D721Med (cell line): Measurements from ENCODE around the gene ACSM6.
"Not testable (repeated sequence)": the region's sequence is repeated elsewhere in the genome, so short reads cannot be mapped to it uniquely, and the experiment has no call there.

Source experiments
- DNase-seq: peaks from one replicate; pipeline ENCODE4 v3.0.0; 2011; ENCODE audit warnings: low spot score; ENCODE audit not compliant: insufficient read length
- FAIRE-seq: peaks from 2 replicates; lab custom pipeline; 2011; peaks lifted over from hg19 to GRCh38; lab: Jason Lieb, UNC
- TF ChIP-seq, protein P1 (sequence below): IDR thresholded peaks from 2 replicates; pipeline ENCODE4 v1.5.1; 2012; ENCODE audit warnings: mild to moderate bottlenecking, control low read depth; ENCODE audit not compliant: insufficient read depth; ENCODE audit errors: missing control alignments

Gene ACSM6

DNA sequence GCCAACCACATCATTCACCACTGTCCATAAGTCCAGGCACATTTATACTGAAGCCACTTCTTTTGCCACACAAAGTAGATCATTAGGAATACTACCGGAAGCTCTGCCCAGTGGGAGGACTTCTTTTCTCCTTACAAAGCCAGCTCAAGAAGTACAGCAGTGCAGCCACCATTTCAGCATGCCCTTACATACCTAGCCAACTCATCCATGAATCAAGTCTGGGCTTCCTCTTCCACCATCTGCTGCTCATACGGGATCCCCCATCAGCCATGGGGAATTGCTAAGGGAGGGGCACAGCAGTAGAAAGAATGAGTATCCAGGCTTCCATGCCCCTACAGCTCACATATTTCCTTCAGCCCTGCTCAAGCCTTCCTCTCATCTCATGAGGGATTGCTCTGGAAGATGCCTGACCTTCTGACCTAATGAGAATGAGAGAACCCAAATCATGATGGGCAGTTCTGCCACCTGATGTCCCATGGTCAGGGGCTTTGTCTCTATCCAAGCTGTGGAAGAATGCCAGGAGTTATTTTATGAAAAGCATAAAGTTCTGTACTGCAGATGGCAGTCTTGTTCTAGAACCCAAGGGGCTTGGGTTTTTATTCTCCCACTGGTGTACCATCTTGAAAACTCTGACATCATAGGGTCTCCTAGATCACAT lies 39.5 kb downstream of the ACSM6 start:
- FAIRE-seq: no peak
- TF ChIP-seq, protein P1, sequence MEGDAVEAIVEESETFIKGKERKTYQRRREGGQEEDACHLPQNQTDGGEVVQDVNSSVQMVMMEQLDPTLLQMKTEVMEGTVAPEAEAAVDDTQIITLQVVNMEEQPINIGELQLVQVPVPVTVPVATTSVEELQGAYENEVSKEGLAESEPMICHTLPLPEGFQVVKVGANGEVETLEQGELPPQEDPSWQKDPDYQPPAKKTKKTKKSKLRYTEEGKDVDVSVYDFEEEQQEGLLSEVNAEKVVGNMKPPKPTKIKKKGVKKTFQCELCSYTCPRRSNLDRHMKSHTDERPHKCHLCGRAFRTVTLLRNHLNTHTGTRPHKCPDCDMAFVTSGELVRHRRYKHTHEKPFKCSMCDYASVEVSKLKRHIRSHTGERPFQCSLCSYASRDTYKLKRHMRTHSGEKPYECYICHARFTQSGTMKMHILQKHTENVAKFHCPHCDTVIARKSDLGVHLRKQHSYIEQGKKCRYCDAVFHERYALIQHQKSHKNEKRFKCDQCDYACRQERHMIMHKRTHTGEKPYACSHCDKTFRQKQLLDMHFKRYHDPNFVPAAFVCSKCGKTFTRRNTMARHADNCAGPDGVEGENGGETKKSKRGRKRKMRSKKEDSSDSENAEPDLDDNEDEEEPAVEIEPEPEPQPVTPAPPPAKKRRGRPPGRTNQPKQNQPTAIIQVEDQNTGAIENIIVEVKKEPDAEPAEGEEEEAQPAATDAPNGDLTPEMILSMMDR: no peak
- DNase-seq: no peak

DNA sequence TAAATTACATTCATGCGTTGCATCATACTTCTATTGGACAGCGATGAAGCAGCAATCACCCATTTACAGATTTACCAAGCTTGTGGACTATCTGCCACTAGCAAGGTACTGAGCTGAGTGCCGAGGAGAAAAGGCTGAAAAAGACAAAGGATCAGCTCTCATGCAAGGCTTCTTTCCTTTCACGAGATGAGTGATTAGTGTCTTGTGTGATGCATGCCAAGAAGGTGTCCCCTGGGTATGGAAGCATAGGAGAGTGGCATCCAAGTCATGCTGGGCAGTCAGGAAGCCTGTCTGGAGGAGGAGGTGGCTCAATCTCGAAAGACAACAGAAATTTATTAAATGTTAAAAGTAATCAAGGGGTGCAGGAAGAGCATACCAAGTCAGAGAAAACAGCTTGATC lies 40.9 kb downstream of the ACSM6 start:
- TF ChIP-seq, protein P1: no peak
- no peak for FAIRE-seq

DNA sequence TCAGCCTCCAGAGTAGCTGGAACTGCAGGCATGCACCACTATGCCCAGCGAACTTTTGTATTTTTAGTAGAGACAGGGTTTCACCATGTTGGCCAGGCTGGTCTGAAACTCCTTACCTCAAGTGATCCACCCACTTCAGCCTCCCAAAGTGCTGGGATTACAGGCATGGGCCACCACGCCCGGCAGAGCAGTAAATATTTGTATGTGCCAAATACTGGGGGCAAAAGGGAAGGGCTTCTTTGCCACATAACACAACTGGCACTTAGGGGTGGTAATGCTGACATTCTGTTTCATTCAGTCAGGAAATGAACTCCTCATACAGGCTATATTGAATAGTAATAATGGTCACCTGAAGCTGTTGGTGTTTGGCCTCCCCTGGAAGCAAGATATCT lies 41.6 kb downstream of the ACSM6 start:
- no peak for FAIRE-seq
- DNase-seq: no peak
- TF ChIP-seq, protein P1: no peak

More for the DNA sequence above, 40.9 kb downstream of the ACSM6 start:
- DNase-seq: no peak

DNA sequence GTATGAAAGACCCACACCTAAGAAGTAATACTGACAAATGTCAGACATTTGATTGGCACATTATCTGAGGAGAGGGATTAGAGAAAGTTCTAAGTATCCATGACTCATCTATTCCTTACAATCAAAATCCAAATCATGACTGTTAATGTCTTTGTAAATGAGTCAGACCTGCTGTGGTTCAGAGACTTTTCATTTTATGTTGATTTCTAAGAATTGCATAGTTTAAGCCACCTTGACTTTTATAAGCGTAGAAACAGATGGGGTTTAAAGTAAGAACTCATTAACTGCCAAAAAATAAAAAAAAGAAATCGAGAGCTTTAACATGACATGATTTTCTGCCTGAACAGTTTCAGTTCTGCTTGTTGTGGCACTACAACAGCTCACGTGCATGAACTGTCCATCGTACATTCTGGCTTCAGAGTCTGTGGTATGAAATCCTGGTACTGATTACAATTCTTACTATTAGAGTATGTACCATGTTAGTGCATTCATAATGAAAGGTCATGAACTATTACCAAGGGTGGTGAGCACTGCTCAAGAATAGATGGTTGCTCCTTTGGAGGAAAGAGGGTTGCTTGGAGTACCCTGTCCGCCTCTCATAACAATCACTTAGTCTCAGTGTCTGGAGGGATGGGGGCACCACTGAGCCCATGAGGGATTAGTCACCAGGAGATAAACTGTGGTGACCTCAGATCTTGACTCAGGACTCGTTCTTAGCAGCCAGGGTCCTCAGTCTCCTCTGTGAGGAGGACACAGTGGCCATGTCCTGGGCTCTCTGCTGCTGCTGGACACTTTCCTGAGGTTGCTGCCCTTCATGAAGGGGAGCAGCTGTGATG lies 42.2 kb downstream of the ACSM6 start:
- FAIRE-seq: no peak

DNA sequence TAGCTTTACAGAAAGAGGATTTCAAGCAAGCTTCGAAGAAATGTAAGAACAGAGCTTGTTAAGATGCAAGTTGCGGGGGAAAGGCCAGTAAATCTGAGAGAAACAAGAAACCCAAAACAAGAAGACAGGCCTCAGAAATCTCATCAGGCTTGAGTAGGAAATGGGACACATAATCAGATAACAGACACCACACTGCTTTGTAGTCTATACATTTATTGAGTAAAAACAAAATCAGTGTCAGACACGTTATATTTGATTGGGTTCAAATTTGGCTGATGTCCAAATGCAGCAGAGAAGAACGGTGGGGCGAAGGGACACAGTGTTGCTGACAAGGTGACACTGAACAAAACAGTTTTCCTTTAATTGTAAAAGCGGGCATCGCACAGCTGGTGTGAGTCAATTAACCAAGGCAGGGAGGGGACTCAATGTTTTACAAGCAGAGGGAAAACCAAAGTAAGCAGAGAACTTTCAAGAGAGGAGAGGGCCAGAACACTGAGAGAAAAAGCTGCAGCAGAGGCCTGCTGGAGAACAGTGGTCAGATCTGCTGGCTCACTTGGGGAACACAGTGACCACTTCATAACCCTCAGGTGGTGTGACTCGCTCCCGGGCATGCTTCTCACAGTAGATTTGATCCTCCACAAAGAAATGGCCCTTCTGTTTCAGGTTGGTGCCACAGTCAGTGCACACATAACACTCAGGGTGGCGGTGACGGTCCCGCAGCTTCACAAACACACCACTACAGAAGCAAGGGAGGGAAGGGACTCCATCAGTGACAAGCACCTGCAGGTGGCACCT lies 43.5 kb downstream of the ACSM6 start:
- FAIRE-seq: no peak

More for the DNA sequence above, 42.2 kb downstream of the ACSM6 start:
- no peak for DNase-seq
- TF ChIP-seq, protein P1: no peak

DNA sequence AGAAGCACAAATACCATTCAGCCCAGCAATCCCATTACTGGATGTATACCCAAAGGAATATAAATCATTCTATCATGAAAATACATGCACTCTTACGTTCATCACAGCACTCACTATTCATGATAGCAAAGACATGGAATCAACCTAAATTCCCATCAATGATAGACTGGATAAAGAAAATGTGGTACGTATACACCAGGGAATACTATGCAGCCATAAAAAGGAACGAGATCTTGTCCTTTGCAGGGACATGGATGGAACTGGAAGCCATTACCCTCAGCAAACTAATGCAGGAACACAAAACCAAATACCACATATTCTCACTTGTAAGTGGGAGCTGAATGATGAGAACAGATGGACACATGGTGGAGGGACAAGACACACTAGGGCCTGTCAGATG lies 46.1 kb downstream of the ACSM6 start:
- DNase-seq, FAIRE-seq: not testable (repeated sequence)

More for the DNA sequence above, 43.5 kb downstream of the ACSM6 start:
- TF ChIP-seq, protein P1: no peak
- no peak for DNase-seq

DNA sequence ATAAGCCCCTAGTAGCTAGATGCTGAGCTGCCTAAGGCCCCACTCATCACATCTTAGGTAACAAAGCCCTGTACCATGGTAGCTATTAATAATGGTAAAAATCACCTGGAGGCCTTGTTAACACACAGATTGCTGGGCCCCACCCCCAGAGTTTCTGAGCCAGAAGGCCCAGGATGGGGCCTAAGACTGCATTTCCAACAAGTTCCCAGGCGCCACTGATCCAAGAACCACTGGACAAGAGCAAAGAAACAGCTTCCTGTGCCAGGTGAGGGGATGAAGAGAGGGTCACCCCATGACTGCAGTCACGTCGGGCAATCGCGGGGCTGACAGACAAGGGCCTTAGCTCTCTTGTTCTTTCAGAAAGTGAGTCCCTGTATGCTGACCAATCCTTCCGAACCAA lies 46.8 kb downstream of the ACSM6 start:
- no peak for DNase-seq
- TF ChIP-seq, protein P1: no peak
- no peak for FAIRE-seq
